Amygdala (tissue), 56 donors: ENCODE measurements around the gene CD2BP2.

ENCODE experiments used
- DNase-seq, 56 donors: peaks; one replicate each; lab custom pipeline; 2025; lab: John Stamatoyannopoulos, UW

The CD2BP2 gene

DNA sequence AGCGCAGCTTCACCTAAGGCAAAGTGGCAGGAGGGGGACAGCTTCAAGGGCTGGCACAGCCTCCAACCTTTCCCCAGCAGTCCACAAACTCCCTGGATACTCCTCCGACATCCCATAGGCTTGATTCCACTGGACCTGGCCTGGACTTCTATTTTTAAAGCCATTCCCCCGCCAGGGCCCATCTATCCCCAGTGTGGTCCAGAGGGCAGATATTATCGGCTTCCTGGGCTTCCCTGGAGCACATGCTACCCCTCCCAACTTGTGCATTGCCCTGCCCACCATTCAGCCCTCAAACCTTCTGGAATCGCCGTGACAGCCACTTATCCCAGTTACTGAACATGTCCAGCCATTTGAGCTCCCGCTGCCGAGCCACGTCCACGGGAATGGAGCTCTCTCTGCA lies 10.1 kb upstream of the CD2BP2 start:
- DNase-seq, result no peak

DNA sequence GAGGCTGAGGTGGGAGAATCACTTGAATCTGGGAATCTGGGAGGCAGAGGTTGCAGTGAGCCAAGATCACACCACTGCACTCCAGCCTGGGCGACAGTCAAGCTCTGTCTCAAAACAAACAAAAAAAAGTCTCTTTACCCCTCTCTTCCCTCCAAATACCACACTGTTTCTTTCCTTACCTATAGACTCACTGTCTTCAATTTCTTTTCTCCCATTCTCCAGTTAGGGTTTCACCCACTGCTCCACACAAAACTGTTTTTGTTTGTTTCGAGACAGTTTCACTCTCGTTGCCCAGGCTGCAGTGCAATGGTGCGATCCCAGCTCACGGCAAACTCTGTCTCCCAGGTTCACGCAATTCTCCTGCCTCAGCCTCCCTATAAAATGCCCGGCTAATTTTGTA lies 6.1 kb upstream of the CD2BP2 start:
- DNase-seq, result no peak

DNA sequence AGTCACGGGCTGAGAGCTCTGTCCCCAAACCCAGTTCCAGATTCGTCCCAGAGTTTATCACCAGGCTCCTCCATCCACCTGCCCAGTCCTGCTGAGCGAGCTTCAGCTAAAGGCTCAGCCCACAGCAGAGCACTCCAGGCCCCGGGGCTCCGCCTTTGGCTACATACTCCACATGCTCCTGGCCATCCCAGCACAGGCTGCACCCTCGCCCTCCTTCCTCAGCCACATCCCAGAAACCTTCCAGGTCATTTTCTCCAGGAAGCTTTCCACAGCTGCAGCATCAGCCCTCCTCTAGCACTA lies 4.7 kb upstream of the CD2BP2 start:
- no peak for DNase-seq

DNA sequence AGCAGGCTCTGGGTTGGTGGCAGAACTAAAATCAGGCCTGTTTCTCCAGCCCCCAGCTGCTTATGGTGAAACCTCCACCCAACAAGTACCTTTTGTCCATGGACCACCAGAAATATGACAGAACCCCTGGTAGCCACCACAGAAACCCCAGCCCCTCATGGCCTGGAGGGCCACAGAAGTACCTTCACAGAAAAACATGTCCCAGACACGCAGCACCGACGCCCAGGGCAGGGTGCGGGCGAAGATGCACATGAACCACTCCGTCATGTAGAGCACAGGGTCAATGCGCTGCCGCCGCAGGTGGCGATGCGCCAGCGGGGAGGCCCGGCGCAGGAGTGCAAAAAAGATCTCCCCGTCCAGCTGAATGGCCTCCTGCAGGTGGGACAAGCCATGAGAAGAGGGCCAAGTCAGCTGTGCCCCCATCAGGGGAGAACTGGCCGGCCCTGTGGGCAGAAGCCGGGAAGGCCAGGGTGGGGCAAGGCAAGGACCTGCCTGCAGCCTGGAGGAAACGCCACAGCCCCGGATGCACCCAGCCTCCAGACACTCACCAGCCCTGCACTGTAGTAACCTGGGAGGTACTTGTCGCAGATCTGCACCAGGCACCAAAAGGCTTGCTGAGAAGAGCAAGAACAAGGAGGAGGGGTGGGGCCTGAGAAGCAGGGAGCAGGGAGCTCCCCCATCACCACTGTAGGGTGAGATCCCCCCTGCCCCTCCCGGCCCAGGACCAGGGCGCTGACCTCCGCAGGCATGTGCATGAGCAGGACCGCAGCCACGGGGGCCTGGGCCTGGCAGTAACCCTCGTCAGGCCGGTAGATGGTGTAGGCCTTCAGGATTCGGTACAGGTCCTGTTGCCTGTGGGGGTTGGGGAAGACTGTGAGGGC lies 4.1 kb upstream of the CD2BP2 start:
- no peak for DNase-seq

- DNase-seq, result no peak
Observed at GRCh38 chr16:30358577-30358936, 3.4 kb upstream of the CD2BP2 start.

DNA sequence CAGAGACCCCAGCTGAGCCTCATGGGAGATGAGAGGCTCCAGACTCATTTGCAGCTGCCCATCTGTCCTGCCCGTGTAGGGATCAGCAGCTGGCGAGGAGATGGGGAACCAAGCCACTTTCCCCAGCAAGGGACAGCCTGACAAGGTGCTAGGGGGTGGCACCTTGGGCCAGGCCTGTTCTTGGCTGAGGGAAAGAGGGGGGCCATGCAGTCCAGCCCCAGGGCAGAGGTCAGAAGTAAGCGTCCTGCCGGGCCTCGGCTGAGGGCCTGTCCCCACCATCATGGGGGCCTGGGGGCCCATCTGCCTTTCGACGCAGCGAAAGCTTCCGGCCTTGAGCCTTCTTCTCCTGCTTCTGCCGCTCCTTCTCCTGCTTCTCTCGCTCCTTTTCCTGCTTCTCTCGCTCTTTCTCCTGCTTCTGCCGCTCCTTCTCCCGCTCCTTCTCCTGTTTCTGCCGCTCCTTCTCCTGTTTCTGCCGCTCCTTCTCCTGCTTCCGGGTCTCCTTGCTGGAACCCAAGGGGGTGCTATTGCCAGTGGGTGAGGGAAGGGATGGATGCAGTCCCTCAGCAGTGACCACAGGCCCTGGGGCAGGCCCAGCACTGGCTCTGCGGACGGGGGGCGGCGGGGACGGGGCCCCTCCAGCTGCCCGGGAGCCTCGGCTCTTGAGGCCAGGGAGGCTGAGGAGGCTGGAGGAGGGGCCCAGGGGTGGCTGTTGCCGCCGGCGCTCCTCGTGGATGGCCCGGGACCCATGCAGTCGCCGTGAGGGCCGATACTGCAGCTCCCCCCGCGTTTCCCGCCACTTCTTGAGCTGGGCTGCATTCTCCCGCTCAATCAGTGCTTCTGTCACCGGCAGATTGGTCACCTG lies 2.8 kb upstream of the CD2BP2 start:
- no peak for DNase-seq

- no peak for DNase-seq
Observed at GRCh38 chr16:30357085-30357714, 2.1 kb upstream of the CD2BP2 start.

DNA sequence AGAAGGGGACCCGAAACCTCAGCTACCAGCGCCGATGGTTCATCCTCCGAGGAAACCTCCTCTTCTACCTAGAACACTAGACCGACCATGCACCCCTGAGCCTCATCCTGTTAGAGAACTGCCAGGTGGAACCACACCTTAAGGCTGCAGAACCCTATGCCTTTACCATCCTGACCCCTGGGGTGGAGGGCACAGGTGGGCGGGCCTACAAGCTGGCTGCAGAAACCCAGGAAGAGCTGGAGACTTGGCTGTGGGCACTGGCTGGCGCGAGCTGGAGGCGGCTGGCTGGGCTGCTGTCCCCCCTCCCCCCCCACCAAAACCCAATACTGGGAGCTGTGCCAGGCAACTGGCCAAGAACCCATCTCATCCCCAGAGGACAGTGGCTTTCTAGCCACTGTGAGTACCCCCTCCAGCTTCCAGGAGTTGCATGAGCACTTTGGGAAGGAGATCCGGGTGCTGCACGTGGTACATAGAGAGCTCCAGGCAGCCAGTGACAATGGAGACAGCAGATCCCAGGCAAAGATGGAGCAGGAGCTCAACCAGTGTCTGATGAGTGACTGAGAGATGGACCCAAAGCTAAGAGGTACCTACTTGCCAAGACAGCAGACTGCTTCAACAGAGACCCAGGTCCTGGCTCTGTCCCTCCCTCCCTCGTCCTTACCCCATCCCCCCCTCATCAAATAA lies 1.4 kb upstream of the CD2BP2 start:
- DNase-seq, result peak in 24 of 56 donors; percentile 13 to 67 (median 34)

DNA sequence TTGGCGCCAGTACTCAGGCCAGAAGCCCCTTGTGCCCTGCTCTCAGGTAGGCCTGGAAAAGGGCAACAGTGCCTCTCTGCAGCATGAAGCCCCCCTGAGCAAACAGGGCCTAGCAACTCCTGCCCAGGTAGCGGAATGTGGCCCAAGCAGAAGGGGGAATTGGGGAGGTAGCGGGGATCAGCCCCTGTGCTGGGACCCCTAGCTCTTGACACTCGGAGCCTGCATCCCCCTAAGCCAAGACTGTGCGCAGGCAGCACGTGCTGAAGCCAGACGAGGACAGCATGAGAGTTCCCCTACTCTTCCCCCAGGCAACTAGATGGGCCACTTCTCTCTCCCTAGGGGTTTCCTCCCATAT lies 823 bp upstream of the CD2BP2 start:
- no peak for DNase-seq

GRCh38 chr16:30354423-30355143 lies 525 bp downstream of the CD2BP2 start:
- peak in 1 of 56 donors; percentile 58 for DNase-seq

DNA sequence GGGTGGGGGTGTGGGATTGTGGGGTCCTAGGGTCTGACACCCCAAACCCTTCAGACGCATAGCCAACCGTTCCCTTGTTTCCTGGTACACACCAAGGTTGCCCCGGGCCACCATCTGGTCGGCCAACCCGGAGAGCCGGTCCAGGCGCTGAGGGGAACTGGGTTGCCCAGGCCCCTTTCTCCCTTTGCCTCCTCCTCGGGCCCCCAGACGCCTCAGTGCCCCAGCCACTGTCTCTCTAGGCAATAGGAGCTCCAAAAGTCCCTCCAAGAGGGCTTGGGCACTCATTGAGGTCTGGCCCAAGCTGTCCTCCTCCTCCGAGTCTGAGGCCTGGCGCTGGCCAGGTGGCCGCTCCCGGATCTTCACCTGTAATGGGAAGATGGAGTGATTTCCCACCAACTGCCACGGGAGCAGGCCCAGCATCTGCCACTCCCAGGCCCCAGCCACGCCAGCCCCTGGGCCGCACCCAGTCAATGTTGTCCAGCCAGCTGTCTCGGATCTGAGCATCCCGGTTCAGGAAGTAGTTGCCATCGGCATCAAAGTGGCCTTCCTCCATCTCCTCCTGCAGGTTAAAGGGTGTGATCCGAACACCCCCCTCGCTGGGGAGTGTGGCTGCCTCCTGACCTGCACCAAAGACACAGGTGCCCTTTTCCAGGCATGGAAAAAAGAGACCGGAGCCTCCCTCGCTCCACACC lies 1.5 kb downstream of the CD2BP2 start:
- DNase-seq, result no peak

- DNase-seq, result no peak
Observed at GRCh38 chr16:30352488-30353401, 2.4 kb downstream of the CD2BP2 start.

DNA sequence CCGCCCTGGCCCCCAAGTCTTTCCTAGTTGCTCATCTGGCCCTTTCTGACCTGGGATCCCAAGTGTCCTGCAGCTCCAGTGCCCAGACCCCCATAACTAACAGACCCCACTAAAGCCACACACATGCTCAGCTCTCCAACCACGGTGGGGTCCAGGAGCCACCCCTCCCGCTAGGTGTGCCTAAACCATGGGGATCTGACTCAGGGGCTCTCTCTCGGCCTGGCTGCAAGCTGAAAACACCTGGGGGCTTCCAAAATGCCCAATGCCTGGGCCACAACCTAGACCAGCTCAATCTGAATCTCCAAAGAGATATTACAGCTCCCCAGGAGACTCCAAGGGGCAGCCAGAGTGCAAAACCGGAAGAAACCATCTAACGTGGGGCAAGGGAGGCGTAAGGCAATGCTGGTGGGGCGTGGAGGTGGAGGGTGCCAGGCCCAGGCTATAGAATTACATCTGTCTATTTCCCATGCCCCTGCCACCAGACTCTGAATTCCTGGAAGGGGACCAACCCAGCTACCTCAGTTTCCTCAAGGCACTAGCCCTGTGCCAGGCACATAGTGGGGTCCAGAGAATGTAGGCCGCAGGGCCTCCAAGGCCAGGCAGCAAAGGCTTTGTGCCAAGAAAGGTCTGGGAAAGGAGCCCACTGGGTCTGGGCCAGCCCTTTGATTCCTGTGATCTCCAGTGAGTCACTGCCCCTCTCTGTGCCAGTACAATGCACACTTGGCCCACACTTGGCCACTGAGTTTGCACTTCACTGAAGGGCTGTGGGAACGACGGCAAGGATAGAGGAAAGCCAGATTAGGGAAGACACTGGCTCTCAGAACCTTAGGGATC lies 3.3 kb downstream of the CD2BP2 start:
- DNase-seq, result peak in 53 of 56 donors; percentile 21 to 89 (median 73)

GRCh38 chr16:30351001-30351441 lies 4.1 kb downstream of the CD2BP2 start:
- DNase-seq, result no peak

DNA sequence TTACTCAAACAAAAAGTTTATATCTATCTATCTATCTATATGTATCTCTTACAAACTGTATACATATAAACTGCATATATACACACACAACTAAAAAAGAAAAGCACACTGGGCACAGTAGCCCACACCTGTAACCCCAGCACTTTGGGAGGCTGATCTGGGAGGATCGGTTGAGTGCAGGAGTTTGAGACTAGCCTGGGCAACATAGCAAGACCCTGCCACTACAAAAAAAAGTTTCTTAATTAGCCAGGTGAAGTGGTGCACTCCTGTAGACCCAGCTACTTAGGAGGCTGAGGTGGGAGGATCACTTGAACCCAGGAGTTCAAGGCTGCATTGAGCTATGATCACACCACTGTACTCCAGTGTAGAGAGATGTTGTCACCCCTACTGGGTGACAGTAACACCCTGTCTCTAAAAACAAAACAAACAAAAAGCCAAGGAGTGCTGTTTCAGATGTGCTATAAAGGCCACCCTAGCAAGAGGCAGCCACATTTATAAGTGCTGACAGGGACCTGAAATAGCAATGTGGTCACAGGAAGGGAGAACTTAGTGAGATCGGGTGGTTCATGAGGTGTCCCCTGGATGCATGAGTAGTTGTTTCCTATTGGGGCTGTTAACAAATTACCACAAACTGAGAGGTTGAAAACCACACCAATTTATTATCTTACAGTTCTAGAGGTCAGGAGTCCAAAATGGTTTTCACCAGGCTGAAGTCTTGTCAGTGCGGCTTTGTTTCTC lies 4.8 kb downstream of the CD2BP2 start:
- no peak for DNase-seq

GRCh38 chr16:30349675-30350074 lies 5.4 kb downstream of the CD2BP2 start:
- no peak for DNase-seq

DNA sequence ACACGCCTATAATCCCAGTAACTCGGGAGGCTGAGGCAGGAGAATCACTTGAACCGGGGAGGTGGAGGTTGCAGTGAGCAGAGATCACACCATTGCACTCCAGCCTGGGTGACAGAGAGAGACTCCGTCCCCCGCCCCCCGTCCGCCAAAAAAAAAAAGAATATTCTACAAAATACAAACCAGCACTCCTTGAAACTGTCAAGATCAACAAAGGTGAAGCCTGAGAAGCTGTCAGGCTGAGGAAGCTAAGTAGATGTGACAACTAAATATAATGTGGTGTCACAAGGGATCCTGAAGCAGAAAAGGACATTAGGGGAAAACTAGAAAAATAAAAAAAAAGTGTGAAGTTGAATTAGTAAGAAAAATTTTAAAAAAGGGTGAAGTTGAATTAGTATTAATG lies 6.2 kb downstream of the CD2BP2 start:
- DNase-seq, result no peak
